BE2C (cell line): Measurements from ENCODE around the gene TM6SF1.
"Not testable (repeated sequence)": the region's sequence is repeated elsewhere in the genome, so short reads cannot be mapped to it uniquely, and the experiment has no call there.

Source experiments
- DNase-seq: peaks from one replicate; pipeline ENCODE4 v3.0.0-alpha.2; 2020
- H3K27me3 ChIP-seq: fragments of 250-450 bp; sonication (Bioruptor Pico); 2 replicates; pipeline ENCODE4 v1.5.1; 2020; ENCODE audit warnings: mild to moderate bottlenecking
- H3K36me3 ChIP-seq: fragments of 250-450 bp; sonication (Bioruptor Pico); 2 replicates; pipeline ENCODE4 v1.5.1; 2020; ENCODE audit warnings: mild to moderate bottlenecking
- H3K4me1 ChIP-seq: fragments of 250-450 bp; sonication (Bioruptor Pico); 2 replicates; pipeline ENCODE4 v1.5.1; 2020
- H3K4me3 ChIP-seq: 2 replicates; pipeline ENCODE4 v1.5.1; 2011; ENCODE audit warnings: low read depth, low read length
- H3K9me3 ChIP-seq: fragments of 250-450 bp; sonication (Bioruptor Pico); 2 replicates; pipeline ENCODE4 v1.5.1; 2020
- TF ChIP-seq, protein P1 (sequence below): IDR thresholded peaks from 2 replicates; pipeline ENCODE4 v1.5.1; 2012; ENCODE audit warnings: mild to moderate bottlenecking, low read depth, low read length

Gene TM6SF1

DNA sequence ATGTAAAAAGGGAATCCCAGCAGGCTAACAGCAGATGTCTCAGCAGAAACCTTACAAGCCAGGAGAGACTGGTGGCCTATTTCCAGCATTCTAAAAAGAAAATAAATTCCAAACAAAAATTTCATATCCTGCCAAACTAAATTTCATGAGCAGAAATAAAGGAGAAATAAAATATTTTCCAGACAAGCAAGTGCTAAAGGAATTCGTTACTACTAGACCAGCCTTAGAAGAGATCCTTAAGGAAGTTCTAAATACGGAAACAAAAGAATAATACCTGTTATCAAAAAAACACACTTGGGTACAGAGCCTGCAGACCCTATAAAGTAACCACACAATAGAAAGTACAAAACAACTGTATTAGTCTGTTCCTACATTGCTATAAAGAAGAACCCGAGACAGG is 58.8 kb downstream of the TM6SF1 start:
- TF ChIP-seq, protein P1, sequence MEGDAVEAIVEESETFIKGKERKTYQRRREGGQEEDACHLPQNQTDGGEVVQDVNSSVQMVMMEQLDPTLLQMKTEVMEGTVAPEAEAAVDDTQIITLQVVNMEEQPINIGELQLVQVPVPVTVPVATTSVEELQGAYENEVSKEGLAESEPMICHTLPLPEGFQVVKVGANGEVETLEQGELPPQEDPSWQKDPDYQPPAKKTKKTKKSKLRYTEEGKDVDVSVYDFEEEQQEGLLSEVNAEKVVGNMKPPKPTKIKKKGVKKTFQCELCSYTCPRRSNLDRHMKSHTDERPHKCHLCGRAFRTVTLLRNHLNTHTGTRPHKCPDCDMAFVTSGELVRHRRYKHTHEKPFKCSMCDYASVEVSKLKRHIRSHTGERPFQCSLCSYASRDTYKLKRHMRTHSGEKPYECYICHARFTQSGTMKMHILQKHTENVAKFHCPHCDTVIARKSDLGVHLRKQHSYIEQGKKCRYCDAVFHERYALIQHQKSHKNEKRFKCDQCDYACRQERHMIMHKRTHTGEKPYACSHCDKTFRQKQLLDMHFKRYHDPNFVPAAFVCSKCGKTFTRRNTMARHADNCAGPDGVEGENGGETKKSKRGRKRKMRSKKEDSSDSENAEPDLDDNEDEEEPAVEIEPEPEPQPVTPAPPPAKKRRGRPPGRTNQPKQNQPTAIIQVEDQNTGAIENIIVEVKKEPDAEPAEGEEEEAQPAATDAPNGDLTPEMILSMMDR, result no peak
- no peaks in the 10 kb centered on the region for H3K27me3 ChIP-seq
- H3K4me3 ChIP-seq, result no peak overlapping the region
- DNase-seq, result no peak
- H3K9me3 ChIP-seq, result no peaks in the 10 kb centered on the region
- no peaks in the 10 kb centered on the region for H3K4me1 ChIP-seq
- no peaks in the 10 kb centered on the region; the same call in 1 of the 2 replicates for H3K36me3 ChIP-seq

DNA sequence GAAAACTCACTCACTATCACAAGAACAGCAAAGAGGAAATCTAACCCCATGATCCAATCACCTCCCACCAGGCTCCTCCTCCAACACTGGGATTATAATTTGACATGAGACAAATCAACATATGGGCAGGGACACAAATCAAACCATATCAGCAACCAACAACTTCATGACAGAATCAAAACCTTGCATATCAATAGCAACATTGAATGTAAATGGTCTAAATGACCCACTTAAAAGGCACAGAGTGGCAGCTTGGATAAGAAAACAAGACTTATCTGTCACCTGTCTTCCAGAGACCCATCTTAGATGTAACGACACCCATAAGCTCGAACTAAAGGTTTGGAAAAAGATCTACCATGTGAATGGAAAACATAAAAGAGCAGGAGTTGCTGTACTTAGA is 59.4 kb downstream of the TM6SF1 start:
- TF ChIP-seq, protein P1, result no peak
- Histone ChIP-seq H3K4me3 (no peak overlapping the region), H3K36me3 (no peaks in the 10 kb centered on the region; the same call in 1 of the 2 replicates), H3K4me1 (no peaks in the 10 kb centered on the region), H3K27me3 (no peaks in the 10 kb centered on the region), H3K9me3 (no peaks in the 10 kb centered on the region)
- no peak for DNase-seq

DNA sequence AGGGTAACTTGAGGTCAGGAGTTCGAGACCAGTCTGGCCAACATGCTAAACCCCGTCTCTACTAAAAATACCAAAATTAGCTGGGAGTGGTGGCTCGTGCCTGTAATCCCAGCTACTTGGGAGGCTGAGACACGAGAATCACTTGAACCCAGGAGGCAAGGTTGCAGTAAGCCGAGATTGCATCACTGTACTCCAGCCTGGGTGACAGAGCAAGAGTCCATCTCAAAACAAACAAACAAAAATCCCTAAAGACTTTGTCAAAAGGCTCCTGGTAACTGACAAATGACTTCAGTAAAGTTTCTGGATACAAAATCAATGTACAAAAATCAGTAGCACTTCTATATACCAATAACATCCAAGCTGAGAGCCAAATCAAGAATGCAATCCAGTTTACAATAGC is 62.1 kb downstream of the TM6SF1 start:
- not testable (repeated sequence) for H3K4me1 ChIP-seq, H3K4me3 ChIP-seq, H3K27me3 ChIP-seq, DNase-seq, H3K9me3 ChIP-seq, H3K36me3 ChIP-seq

DNA sequence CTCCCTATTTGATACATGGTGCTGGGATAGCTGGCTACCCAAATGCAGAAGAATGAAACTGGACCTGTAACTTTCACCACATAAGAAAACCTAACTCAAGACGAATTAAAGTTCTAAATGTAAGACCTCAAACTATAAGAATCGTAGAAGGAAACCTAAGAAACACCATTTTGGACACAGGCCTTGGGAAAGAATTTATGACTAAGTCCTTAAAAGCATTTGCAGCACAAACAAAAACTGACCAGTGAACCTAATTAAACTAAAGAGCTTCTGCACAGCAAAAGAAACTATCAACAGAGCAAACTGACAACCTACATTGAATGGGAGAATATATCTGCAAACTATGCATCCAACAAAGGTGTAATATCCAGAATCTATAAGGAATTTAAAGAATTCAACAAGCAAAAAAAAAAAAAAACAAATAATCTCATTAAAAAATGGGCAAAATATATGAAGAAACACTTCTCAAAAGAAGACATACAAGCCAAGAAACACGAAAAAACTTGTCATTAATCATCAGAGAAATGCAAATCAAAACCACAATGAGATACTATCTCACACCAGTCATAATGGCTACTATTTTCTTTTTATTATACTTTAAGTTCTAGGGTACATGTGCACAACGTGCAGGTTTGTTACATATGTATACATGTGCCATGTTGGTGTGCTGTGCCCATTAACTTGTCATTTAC is 63.2 kb downstream of the TM6SF1 start:
- no peak overlapping the region for H3K4me3 ChIP-seq
- TF ChIP-seq, protein P1, result no peak
- H3K9me3 ChIP-seq, result no peaks in the 10 kb centered on the region
- no peaks in the 10 kb centered on the region for H3K4me1 ChIP-seq
- no peaks in the 10 kb centered on the region; the same call in 1 of the 2 replicates for H3K36me3 ChIP-seq
- H3K27me3 ChIP-seq, result no peaks in the 10 kb centered on the region
- DNase-seq, result no peak

DNA sequence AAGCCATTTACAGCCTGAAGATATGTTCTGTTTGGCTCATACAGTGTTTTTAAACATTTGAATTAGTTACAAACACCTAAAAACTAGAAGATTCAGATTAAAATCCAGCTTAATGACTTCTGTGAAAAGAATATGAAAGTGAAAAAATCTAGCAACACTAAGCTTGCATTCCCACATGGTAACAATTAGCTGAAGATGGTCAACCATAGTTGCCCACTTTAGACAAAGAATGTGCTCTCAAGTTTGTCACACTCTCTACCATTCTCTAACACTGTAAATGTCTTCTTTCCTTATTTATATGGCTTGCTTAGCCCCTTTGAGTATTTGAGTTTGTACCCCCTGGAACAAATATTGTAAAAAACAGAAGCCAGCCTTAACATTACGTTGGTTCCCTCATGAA is 67.4 kb downstream of the TM6SF1 start:
- TF ChIP-seq, protein P1, result no peak
- no peak overlapping the region for H3K4me3 ChIP-seq
- no peaks in the 10 kb centered on the region for H3K36me3 ChIP-seq
- H3K27me3 ChIP-seq, result no peaks in the 10 kb centered on the region
- DNase-seq, result no peak
- peaks cover 5% of the 10 kb centered on the region; the same call in 1 of the 2 replicates for H3K4me1 ChIP-seq
- H3K9me3 ChIP-seq, result no peaks in the 10 kb centered on the region

DNA sequence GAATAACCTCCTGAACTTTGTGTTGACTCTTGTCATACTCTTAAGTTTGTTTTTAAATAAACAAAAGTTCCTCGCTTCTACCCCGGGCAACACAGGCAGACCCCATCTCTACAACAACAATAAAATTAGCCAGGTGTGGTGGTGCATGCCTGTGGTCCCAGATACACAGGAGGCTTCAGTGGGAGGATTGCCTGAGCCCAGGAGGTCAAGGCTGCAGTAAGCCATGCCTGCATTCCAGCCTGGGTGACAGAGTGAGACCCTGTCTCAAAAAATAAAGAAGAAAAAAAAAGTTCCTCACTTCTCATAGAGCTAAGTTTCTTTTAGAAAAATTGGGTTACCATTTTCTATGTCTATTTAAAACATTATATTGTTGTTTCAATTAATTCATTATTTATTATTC is 70.9 kb downstream of the TM6SF1 start:
- DNase-seq, result no peak
- H3K9me3 ChIP-seq, result no peaks in the 10 kb centered on the region
- no peaks in the 10 kb centered on the region for H3K36me3 ChIP-seq
- no peak overlapping the region for H3K4me3 ChIP-seq
- H3K27me3 ChIP-seq, result no peaks in the 10 kb centered on the region
- peaks cover 5% of the 10 kb centered on the region; the same call in 1 of the 2 replicates for H3K4me1 ChIP-seq
- TF ChIP-seq, protein P1, result no peak
